HL-60 (cell line): Measurements from ENCODE around the gene GNB1.

ENCODE experiments used
- POLR2AphosphoS5 ChIP-seq: IDR thresholded peaks from 2 replicates; pipeline ENCODE4 v1.6.1; 2012; ENCODE audit warnings: low read depth
- REST ChIP-seq: IDR thresholded peaks from 2 replicates; pipeline ENCODE4 v1.6.1; 2012; ENCODE audit warnings: low read depth; ENCODE audit not compliant: insufficient replicate concordance

DNA sequence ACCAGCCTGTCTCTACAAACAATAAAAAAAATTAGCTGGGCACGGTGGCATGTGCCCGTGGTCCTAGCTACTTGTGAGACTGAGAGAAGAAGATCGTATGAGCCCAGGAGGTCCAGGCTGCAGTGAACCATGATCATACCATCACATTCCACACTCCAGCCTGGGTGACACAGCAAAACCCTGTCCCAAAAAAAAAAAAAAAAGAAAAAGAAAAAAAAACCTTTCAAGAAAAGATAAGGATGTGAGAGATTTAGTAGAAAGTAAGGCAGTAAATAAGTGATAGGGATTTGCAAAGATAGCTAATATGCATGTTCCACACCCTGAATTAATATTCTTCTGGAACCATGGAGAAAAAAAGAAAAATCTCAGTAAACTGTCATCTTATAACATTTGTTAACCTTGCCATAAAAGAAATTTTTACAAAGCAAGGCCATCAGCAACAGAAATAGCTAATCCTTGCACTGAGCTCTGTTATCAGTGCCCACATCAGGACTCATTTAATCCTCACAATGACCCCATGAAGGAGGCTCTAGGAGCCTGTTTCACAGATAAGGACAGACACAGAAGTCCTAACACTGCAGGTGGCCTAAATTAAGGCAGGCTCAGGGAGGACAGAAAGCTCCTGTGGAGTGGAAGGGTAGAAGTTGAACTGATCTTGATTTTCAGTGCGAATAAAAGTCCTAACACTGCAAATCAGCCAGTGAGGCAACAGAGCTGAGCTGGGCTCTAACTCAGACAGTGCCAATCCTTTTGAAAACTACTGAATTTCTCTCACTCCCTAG, 7.6 kb downstream of the GNB1 start:
- TF ChIP-seq POLR2AphosphoS5 (no peak), REST (no peak)
